ENCODE results near the gene ZNF385A. TPM values are rescaled to one million over a fixed set of nuclear protein-coding genes. Genes with fewer than 3 reads are reported as not detected.

ZNF385A gene
- total and polyA plus RNA-seq, 2 experiments from 2014 or later: 10.9 to 21.7 TPM

DNA sequence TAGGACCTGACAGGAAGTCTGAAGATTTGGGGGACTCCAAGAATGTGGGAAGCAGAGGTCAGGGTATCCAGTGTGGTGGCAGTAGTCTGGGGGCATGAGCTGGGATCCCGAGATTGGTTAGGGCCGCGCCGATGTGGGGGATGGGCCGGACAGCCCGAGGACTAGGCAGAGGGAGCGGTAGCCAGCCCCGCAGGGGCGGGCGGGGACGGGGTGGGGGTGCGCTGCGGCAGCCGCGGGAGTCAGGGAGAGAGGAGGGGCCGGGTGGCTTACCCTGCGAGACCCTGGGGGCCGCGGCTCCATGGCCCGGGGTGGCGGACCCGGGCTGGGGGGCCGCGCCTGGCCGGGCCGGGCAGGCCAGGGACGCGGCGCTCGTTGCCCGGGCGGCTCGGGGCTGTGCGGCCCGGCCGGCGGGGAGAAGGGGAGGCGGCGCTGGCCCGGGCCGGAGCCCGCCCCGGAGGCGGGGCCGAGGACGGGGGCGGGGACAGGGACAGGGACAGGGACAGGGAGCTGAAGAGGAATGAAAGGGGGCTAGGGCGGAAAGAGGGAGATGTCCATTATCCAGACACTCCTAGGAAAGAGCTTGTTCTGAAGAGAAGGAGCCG is 5.6 kb downstream of the ZNF385A start:
- Histone ChIP-seq H2AFZ (0 out of 2 replicates have a peak overlapping the region, but pooled peaks have one; percentile 63), H3K27me3 (ENCODE audit: insufficient read depth) (peaks cover 17% of the 10 kb centered on the region; the same call in 1 of the 2 replicates), H4K20me1 (replicated peaks; ENCODE audit: insufficient read depth) (no peaks in the 10 kb centered on the region; the same call in none of the 2 replicates), H3K27ac (ENCODE audit: low read depth) (no peak overlapping the region), H3K4me2 (peak overlapping the region; percentile 97), H3K4me3 (peak overlapping the region; percentile 60), H3K9me2 (ENCODE audit: insufficient read depth) (no peaks in the 10 kb centered on the region), H3K36me3 (ENCODE audit: insufficient read depth) (peaks cover 5% of the 10 kb centered on the region; the same call in 1 of the 2 replicates), H3K4me1 (ENCODE audit: insufficient read depth) (peaks cover 11% of the 10 kb centered on the region), H3F3A (replicated peaks; ENCODE audit: low read depth) (no peaks in the 10 kb centered on the region; the same call in 1 of the 2 replicates), H3K79me2 (replicated peaks; ENCODE audit: insufficient read depth) (no peaks in the 10 kb centered on the region)
- Mint-ChIP-seq H3K4me3 (peak overlapping the region; percentile 82), H3K36me3 (ENCODE audit: low read depth) (peaks cover 19% of the 10 kb centered on the region), H3K27ac (no peak overlapping the region), H3K27me3 (ENCODE audit: insufficient read depth, low read depth, poor library complexity) (peaks cover 23% of the 10 kb centered on the region), H3K9me3 (no peaks in the 10 kb centered on the region), H3K4me1 (peaks cover 24% of the 10 kb centered on the region)
- TF ChIP-seq, protein P1, sequence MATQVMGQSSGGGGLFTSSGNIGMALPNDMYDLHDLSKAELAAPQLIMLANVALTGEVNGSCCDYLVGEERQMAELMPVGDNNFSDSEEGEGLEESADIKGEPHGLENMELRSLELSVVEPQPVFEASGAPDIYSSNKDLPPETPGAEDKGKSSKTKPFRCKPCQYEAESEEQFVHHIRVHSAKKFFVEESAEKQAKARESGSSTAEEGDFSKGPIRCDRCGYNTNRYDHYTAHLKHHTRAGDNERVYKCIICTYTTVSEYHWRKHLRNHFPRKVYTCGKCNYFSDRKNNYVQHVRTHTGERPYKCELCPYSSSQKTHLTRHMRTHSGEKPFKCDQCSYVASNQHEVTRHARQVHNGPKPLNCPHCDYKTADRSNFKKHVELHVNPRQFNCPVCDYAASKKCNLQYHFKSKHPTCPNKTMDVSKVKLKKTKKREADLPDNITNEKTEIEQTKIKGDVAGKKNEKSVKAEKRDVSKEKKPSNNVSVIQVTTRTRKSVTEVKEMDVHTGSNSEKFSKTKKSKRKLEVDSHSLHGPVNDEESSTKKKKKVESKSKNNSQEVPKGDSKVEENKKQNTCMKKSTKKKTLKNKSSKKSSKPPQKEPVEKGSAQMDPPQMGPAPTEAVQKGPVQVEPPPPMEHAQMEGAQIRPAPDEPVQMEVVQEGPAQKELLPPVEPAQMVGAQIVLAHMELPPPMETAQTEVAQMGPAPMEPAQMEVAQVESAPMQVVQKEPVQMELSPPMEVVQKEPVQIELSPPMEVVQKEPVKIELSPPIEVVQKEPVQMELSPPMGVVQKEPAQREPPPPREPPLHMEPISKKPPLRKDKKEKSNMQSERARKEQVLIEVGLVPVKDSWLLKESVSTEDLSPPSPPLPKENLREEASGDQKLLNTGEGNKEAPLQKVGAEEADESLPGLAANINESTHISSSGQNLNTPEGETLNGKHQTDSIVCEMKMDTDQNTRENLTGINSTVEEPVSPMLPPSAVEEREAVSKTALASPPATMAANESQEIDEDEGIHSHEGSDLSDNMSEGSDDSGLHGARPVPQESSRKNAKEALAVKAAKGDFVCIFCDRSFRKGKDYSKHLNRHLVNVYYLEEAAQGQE (IDR thresholded peaks at IDR 0.05; ENCODE audit: unreplicated experiment): no peak
- TF ChIP-seq, protein P2, sequence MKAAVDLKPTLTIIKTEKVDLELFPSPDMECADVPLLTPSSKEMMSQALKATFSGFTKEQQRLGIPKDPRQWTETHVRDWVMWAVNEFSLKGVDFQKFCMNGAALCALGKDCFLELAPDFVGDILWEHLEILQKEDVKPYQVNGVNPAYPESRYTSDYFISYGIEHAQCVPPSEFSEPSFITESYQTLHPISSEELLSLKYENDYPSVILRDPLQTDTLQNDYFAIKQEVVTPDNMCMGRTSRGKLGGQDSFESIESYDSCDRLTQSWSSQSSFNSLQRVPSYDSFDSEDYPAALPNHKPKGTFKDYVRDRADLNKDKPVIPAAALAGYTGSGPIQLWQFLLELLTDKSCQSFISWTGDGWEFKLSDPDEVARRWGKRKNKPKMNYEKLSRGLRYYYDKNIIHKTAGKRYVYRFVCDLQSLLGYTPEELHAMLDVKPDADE (IDR thresholded peaks at IDR 0.05): no peak
- TF ChIP-seq ZNF114 (CRISPR knock-in tag; IDR thresholded peaks at IDR 0.05) (no peak), POLR2AphosphoS5 (IDR thresholded peaks at IDR 0.05; ENCODE audit: low read depth) (no peak), JUNB (IDR thresholded peaks at IDR 0.05; ENCODE audit: unreplicated experiment) (no peak), EZH2phosphoT487 (IDR thresholded peaks at IDR 0.05; ENCODE audit: unreplicated experiment) (no peak), STAT1 (IDR thresholded peaks at IDR 0.05; ENCODE audit: unreplicated experiment) (no peak), EZH2 (IDR thresholded peaks at IDR 0.05; ENCODE audit: low read depth, unreplicated experiment) (no peak), NANOG (IDR thresholded peaks at IDR 0.05; ENCODE audit: borderline replicate concordance) (no peak), CREB1 (CRISPR knock-in tag; IDR thresholded peaks at IDR 0.05; ENCODE audit: low read depth) (no peak), ZNF331 (CRISPR knock-in tag; IDR thresholded peaks at IDR 0.05; ENCODE audit: low read depth) (no peak)
- TF ChIP-seq, protein P3, sequence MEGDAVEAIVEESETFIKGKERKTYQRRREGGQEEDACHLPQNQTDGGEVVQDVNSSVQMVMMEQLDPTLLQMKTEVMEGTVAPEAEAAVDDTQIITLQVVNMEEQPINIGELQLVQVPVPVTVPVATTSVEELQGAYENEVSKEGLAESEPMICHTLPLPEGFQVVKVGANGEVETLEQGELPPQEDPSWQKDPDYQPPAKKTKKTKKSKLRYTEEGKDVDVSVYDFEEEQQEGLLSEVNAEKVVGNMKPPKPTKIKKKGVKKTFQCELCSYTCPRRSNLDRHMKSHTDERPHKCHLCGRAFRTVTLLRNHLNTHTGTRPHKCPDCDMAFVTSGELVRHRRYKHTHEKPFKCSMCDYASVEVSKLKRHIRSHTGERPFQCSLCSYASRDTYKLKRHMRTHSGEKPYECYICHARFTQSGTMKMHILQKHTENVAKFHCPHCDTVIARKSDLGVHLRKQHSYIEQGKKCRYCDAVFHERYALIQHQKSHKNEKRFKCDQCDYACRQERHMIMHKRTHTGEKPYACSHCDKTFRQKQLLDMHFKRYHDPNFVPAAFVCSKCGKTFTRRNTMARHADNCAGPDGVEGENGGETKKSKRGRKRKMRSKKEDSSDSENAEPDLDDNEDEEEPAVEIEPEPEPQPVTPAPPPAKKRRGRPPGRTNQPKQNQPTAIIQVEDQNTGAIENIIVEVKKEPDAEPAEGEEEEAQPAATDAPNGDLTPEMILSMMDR (conservative IDR thresholded peaks at IDR 0.05; ENCODE audit: low read depth in 2 of 2): no peak
- TF ChIP-seq, protein P4, sequence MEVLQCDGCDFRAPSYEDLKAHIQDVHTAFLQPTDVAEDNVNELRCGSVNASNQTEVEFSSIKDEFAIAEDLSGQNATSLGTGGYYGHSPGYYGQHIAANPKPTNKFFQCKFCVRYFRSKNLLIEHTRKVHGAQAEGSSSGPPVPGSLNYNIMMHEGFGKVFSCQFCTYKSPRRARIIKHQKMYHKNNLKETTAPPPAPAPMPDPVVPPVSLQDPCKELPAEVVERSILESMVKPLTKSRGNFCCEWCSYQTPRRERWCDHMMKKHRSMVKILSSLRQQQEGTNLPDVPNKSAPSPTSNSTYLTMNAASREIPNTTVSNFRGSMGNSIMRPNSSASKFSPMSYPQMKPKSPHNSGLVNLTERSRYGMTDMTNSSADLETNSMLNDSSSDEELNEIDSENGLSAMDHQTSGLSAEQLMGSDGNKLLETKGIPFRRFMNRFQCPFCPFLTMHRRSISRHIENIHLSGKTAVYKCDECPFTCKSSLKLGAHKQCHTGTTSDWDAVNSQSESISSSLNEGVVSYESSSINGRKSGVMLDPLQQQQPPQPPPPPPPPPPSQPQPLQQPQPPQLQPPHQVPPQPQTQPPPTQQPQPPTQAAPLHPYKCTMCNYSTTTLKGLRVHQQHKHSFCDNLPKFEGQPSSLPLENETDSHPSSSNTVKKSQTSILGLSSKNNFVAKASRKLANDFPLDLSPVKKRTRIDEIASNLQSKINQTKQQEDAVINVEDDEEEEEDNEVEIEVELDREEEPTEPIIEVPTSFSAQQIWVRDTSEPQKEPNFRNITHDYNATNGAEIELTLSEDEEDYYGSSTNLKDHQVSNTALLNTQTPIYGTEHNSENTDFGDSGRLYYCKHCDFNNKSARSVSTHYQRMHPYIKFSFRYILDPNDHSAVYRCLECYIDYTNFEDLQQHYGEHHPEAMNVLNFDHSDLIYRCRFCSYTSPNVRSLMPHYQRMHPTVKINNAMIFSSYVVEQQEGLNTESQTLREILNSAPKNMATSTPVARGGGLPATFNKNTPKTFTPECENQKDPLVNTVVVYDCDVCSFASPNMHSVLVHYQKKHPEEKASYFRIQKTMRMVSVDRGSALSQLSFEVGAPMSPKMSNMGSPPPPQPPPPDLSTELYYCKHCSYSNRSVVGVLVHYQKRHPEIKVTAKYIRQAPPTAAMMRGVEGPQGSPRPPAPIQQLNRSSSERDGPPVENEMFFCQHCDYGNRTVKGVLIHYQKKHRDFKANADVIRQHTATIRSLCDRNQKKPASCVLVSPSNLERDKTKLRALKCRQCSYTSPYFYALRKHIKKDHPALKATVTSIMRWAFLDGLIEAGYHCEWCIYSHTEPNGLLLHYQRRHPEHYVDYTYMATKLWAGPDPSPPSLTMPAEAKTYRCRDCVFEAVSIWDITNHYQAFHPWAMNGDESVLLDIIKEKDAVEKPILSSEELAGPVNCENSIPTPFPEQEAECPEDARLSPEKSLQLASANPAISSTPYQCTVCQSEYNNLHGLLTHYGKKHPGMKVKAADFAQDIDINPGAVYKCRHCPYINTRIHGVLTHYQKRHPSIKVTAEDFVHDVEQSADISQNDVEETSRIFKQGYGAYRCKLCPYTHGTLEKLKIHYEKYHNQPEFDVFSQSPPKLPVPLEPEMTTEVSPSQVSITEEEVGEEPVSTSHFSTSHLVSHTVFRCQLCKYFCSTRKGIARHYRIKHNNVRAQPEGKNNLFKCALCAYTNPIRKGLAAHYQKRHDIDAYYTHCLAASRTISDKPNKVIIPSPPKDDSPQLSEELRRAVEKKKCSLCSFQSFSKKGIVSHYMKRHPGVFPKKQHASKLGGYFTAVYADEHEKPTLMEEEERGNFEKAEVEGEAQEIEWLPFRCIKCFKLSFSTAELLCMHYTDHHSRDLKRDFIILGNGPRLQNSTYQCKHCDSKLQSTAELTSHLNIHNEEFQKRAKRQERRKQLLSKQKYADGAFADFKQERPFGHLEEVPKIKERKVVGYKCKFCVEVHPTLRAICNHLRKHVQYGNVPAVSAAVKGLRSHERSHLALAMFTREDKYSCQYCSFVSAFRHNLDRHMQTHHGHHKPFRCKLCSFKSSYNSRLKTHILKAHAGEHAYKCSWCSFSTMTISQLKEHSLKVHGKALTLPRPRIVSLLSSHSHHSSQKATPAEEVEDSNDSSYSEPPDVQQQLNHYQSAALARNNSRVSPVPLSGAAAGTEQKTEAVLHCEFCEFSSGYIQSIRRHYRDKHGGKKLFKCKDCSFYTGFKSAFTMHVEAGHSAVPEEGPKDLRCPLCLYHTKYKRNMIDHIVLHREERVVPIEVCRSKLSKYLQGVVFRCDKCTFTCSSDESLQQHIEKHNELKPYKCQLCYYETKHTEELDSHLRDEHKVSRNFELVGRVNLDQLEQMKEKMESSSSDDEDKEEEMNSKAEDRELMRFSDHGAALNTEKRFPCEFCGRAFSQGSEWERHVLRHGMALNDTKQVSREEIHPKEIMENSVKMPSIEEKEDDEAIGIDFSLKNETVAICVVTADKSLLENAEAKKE (CRISPR knock-in tag; IDR thresholded peaks at IDR 0.05): no peak
- ATAC-seq: peak; percentile 88
- peak; percentile 80 for DNase-seq (ENCODE audit: low spot score)
